GM18511 (cell line): ENCODE measurements around the gene HPSE.

Experiments
- ATAC-seq: cut with Tn5 transposase; IDR thresholded peaks from one replicate; pipeline ENCODE4 v1.9.1; 2021; ENCODE audit warnings: mild to moderate bottlenecking, moderate library complexity; ENCODE audit not compliant: unreplicated experiment

Gene HPSE

DNA sequence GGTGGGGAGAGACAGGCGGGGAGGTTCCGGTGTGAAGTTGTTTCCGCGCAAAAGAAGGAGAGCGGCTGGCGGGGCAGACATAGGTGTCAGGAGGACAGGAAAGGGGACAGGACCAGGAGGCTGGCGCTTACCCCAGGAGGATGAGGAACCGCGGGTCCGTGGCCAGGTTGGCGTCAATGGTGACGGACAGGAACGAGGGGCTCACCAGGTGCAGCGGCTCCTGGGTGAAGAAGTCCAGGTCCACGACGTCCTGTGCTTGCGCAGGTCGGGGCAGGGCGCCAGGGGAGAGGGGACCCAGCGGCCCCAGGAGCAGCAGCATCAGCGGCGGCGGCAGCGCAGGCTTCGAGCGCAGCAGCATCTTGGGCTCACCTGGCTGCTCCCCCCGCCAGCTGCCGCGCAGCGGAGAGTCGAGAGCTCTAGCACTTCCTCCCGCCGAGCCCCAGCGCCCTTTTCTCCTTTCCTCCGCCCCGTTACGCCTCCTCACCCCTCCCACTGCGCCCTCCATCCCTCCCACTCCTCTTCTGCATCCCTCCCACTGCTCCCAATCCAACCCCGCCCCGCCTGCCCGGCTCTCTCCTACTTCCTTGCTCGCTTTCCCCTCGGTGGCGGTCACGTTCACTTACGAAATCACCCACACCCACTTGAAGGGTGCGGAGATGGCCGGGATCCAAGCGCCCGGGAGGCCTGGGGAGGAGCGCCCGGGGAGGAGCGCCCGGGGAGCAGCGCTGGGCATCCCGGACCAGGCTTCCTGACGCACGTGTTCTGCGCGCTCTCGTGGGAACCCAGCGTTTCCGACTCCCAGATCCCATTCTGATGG, at the start of gene HPSE:
HPSE (minus strand) TSS at position 424 of the 817 bp plus-strand sequence; CDS start at position 358, 66 bp downstream.
- ATAC-seq, result peak; percentile 86

DNA sequence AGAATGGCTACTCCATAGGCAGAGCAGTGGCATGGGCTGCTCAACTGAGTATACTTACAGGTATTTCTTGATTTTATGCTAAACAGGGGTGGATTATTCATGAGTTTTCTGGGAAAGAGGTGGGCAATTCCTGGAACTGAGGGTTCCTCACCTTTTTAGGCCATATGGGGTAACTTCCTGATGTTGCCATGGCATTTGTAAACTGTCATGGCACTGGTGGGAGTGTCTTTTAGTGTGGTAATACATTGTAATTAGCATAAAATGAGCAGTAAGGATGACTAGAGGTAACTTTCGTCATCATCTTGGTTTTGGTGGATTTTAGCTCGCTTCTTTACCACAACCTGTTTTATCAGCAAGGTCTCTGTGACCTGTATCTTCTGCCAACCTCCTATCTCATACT, 48.2 kb upstream of the HPSE start:
- ATAC-seq, result no peak

DNA sequence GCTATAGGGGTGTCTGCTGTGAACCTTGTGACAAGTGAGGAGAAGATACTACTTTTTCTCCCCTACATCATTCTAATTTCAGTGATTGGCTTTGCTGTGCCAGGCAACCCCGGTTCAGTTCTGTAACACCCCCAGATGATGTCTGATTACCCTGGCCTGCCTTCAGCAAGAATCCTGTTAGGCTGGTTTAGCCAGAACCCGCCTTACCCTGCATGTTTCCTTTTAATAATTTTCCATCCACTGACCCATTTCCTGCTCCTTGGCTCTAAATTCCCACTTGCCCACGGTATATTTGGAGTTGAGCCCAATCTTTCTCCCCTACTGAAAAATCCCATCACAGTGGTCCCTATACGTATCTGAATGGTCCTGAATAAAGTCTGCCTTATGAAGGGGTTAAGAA, 46.5 kb upstream of the HPSE start:
- no peak for ATAC-seq

DNA sequence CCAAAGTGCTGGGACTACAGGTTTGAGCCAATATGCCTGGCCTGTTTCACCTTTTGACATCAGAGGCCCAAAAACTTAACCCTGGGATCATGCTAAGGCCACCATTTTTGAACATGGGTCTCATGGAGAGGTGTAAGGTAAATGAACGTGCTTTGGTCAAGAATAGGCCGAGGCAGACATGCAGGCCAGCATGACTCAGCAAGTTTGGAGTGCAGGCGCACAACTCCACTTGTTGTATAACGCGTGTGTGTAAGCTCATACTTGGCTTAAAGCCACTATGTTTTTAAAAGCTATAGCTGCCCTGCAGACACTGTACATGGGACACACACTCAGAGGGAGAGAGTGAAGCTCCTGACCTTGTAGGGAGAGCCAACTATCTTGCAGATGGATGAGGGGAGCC, 43.8 kb upstream of the HPSE start:
- no peak for ATAC-seq

DNA sequence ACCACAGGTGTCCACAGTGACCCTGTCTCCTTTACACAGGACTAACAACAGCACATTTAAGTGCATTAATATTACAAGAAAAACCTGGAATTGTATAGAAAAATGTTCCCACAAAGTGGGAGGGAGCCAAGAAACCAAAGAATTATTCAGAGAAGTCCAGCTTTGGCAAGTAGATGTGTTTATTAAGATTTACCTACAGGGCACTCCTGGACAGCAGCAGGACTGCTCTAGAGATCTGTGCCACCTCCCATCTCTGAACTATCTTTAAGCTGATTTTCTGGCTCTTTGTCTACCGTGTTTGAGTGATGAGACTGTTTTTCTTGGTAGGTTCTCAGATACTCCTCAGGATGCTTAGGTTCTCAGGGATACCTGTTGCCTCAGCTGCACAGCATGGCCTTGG, 38.3 kb upstream of the HPSE start:
- no peak for ATAC-seq

DNA sequence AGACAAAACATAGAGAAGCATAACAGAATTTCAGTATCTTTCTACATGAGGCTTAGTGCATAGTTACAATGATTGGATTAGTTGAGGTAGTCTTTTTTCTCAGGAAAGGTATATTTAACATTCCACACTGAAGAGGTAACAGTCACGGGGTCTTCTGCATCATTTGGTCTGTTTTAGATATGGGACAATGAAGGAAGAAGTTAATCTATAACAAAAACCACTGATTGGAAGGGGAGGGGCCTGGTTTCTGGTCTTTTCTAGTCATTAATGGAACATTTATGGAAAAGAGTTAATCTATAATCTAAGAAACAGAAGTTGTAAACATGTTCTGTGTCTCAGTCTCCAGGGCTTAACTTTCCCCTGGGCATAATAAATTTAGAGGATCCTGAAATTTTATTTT, 37.3 kb upstream of the HPSE start:
- ATAC-seq, result no peak

DNA sequence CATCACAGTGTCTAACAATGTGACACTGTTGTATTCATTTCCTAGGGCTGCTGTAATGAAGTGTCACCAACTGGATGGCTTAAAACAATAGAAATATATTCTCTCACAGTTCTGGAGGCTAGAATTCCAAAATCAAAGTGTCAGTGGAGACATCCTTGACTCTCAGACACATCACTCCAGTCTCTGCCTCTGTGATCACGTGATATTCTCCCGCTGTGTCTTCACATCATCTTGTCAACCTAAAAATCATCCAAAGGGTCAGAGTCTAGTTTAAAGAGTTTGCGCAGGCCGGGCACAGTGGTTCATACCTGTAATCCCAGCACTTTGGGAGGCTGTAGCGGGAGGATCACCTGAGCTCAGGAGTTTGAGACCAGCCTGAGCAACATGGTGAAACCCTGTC, 36.6 kb upstream of the HPSE start:
- no peak for ATAC-seq

DNA sequence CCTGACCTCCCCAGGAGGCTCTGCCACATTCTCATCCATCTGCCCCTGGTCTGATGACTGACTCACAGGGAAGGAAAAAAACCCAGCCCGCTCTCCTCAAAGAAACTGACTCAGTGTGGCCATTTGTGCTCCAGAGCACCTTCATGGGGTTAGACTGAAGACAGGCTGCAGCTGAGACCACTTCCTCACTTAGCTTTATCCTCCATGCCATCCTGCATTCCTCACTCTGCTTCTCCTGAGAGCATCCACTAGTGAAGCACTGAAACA, 35.9 kb upstream of the HPSE start:
- ATAC-seq, result no peak

DNA sequence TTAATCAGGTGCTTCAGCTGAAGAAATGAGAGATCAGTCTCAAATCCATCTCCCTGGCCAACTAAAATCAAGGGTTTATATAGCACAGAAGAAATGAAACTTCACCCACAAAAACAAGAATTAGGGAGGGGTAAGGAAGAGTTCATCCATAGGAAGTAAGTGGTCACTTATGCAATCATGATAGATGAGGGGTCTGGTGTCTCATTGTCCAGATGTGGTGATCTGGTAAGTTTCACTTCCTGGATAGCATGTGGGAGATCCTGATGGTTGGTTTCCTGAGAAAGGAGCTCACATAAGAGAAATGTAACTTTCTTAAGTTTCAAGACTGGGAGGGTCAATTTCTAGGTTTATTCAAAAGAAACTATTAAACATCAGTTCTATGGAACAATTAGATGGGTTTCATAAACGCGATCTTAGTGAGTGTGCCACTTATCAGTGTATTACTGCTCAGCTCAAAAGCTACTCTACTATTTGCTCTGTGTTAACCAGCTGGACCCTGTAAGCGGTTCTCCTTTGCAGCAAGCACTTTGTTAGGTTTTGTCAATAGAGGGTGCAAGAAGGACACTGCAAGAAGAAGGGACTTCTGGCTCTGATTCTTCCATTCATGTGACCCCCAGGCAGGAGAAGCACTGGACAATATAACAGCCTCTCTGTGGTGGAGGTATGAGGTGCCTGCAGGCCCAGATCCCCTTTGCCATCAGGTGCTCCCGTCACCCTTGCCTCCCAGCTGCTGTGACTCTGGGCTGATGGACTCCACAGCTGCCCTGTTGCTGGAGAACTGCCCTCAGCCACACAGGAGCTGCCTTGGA, 35.4 kb upstream of the HPSE start:
- no peak for ATAC-seq

DNA sequence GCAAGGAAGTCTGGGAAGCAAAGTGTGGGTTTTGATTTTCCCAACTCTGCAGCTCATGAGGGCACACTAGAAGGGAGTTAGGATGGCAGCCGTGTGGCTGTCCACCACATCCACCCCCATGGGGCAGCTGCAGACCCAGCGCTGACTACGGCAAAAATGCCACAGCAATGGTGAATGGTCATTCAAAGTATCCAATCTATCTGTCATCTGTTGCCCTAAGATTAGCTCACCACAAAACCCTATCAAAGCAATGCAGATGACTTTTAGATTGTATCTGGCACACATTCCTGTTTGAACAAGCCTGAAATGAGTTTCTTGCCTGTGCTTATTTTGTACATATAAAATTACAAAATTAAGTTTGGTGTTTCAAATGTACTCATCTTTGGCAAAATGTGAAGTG, 29.7 kb upstream of the HPSE start:
- no peak for ATAC-seq

DNA sequence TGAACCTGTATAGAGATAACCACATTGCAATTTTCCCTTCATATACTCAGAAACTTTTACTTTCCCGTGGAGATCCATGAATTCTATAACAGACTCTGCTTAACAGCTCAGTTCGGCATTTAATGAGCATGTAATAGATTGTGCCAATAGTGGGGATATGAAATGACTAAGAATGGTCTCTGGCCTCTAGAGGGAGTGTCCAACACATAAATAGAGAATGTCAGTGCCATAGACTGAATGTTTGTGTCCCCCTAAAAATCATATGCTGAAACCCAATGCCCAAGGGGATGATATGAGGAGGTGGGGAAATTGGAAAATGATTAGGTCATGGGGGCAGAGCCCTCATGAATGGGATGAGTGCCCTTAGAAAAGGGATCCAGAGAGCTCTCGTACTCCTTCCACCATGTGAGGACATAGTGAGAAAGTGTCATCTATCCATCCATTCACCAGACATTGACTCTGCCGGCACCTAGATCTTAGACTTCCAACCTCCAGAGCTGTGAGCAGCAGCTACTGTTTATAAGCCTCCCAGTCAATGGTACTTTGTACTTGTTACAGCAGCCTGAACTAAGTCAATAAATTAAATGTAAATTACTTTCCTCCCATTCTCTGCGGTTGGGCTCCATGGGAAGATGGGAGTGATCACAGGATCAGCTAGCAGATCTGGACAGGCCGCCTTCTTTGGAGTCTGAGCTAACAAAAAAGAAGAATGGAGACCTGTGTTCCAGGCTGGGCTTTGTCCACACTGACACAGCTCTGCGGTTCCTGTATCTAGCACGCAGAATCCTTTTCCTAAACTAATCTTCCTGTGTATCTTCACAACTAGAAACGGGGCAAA, 28.1 kb upstream of the HPSE start:
- peak; percentile 77 for ATAC-seq

DNA sequence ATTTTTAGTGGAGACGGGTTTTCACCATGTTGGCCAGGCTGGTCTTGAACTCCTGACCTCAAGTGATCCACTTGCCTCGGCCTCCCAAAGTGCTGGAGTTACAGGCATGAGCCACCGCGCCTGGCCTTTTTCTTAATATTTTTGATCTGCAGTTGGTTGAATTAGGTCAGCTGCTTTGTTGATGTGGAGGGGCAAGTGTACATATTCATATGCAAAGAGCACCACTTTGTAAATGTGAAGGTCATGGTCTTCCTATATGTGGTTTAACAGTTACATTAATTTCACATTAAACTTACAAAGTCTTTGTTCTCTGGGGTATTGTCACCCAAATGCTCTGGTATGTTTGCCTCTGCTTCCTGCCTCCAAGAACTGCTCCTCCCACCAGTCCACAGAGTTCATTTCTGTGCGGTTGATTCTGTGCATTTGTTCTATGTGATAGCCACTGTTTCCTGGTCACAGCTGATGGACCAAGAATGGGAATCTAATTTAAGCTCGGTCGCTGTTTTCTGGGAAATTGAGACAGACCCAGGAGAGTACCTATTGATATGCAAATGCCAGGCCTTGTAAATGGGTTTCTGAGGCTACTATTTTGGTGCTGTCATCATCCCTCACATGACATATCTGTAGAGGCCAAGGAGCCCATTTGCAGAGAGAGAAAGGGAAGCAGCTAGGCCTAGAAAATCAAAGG, 26.9 kb upstream of the HPSE start:
- ATAC-seq, result no peak

DNA sequence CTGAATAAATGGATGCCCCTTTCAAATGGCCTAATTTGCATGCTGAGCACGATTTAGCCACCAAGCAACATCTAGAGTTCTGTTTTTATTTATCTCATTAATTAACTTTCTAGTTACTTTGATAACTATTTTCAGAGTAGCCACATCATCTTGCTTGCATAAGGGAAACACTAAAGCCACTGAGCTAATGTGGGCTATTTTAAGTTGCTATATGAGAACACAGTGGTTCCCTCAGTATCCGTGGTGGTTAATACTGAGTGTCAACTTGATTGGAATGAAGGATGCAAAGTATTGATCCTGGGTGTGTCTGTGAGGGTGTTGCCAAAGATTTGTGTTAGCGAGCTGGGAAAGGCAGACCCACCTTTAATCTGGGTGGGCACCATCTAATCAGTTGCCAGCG, 25.4 kb upstream of the HPSE start:
- no peak for ATAC-seq

DNA sequence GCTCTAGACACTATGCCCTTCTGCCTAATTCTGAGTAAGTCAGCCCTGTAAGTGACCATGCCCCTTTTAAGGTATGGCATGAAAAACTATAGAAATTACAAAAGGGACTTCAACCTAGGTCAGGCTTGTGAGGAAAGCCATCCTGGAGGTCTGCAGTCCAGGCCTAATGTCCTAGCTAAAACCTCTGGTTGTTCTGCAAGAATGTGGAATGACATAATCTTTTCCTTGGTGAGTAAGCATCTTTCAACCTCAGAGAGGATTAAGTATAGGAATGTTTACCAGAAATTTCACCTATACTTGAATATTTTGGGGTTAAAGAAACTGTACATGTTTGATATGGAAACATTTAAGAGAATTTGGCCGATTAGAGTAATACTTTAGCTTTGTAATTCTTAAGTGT, 23.8 kb upstream of the HPSE start:
- no peak for ATAC-seq

DNA sequence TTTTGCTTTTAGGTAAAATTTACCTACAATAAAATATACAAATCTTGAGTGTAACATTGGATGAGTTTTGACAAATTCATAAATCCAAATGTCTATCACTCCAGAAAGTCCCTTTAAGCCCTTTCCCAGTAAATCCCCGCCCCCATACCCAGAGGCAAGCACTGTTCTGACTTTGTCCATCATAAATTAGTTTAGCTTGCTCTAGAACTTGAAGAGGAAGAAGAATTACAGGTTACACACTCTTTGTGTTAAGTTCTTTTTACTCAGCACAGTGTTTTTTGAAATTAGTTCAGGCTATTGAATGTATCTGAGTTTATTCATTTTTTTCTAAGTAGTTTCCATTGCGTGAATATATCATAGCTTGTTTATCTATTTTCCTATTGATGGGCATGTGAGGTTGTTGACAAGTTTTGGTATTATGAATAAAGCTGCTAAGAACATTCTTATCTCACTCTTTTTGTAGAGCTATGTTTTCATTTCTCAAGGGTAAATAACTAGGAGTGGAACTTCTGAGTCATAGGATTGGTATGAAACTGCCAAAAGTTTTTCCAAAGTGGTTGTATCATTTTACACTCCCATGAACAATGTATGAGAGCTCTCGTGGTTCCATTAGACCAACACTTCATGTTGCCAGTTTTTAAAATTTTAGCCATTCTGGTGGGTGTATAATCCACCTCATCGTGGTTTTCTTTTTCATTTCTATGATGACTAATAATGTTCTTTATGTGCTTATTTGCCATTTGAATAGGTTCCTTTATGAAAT, 22.4 kb upstream of the HPSE start:
- ATAC-seq, result peak; percentile 77

DNA sequence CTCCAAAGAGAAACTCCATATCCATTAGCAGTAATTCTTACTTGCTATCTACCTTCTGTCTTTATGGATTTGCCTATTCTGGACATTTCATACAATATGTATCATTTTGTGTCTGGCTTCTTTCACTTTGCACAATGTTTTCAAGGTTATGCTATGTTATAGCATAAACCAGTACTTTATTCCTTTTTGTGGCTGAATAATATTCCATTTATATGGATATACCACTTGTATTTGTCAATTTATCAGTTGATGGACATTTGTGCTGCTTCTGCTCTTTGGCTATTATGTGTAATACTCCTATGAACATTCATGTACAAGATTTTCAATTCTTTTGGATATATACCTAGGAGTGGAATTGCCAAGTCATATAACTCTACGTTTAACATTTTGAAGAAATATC, 18.9 kb upstream of the HPSE start:
- no peak for ATAC-seq

DNA sequence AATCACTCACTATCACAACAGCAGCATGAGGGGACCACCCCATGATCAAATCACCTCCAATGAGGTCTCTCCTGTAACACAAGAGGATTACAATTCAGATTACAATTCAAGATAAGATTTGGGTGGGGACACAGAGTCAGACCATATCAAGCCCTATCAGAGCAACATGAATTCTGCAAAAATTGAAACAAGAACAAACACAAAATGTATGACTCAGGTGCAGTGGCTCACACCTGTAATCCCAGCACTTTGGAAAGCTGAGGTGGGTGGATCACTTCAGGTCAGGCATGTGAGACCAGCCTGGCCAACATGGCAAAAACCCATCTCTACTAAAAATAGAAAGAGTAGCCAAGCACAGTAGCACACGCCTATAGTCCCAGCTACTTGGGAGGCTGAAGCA, 13.4 kb upstream of the HPSE start:
- no peak for ATAC-seq

DNA sequence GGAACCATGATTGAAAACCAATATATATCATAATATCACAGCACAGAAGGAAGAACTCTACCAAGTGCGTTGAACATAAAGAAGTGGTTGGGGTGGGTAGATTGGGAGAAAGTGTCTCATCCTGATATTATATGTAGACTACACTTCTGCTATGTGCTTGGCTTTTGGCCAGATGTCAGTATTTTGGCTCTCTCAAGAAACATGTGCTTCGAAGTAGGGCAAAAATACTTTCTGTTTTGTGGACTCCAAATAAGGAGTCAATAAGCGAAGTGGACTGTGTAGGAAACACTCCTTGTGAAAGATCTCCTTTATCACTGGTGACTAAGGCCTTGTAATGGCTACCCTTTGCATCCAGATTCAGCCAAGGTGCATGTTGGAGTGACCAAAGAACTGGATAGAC, 7.8 kb upstream of the HPSE start:
- no peak for ATAC-seq

DNA sequence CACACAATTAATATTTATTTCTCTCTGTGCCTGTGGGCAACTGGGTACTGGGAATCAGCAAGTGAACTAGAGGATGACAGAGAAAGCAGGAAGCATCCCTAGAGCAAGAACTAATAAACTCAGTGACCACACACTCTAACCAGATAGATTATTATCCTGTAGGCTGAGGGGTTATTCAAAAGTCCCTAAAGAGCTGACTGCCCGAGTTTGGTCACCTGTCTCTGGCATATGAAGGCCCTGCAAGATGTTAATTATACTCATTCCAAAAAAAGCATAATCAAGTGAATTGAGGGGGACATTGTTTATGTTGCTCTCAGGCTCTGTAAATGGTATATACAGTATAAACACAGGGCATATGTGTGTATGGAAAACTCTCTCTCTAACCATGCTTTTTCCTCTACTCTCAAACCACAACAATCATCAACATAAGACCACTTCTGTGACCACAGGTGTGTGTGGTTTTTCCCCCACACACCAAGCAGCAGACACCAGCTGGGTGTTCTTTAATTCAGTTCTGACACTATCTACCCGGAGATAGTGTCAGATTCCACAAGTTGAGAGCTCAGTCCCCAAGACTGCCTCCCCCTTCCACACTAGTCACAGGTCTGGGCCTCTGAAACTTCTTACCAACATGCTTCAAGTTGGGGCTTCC, 6.2 kb upstream of the HPSE start:
- peak; percentile 84 for ATAC-seq

DNA sequence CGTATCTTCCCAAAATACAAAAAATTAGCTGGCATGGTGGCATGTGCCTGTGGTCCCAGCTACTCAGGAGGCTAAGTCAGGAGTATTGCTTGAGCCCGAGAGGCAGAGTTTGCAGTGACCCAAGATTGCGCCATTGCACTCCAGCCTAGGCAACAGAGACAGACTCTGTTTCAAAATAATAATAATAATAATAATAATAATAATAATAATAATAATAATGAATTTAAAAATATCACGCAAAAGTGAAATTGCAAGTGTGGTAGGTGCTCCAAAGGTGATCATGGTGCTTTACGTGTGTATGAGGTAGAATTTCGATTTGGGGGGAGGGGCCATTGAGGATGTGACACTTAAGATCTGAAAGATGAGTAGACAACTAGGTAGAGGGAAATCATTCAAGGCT, 4.9 kb upstream of the HPSE start:
- ATAC-seq, result no peak
